IPS-11a (cell line): ENCODE data around the gene ZSCAN25.
"Not testable (repeated sequence)": the region's sequence is repeated elsewhere in the genome, so short reads cannot be mapped to it uniquely, and the experiment has no call there.

ENCODE experiments used
- H3K4me3 ChIP-seq: one replicate; pipeline ENCODE4 v1.5.1; 2013; ENCODE audit warnings: low read depth, low read length, control low read depth

ZSCAN25 gene

GRCh38 chr7:99617192-99617781 lies 541 bp downstream of the ZSCAN25 start:
- H3K4me3 ChIP-seq = peak overlapping the region; percentile 84

- no peak overlapping the region for H3K4me3 ChIP-seq
These were observed 2.0 kb downstream of the ZSCAN25 start for GRCh38 chr7:99618726-99619125.

DNA sequence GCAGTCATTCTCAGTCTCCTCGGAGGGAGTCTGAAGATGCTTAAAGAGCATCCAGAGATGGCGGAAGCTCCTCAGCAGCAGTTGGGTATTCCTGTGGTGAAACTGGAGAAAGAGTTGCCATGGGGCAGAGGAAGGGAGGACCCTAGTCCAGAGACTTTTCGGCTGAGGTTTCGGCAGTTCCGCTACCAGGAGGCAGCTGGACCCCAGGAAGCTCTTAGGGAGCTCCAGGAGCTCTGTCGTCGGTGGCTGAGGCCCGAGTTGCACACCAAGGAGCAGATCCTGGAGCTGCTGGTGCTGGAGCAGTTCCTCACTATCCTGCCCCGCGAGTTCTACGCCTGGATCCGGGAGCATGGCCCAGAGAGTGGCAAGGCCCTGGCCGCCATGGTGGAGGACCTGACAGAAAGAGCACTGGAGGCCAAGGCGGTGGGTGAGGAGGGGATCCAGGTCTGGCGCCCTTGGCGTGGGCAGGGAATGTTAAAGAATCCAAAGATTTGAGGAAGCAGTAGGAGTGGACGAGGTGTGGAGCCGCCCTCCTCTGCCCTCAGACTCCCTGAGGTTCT lies 2.9 kb downstream of the ZSCAN25 start:
- H3K4me3 ChIP-seq = no peak overlapping the region

DNA sequence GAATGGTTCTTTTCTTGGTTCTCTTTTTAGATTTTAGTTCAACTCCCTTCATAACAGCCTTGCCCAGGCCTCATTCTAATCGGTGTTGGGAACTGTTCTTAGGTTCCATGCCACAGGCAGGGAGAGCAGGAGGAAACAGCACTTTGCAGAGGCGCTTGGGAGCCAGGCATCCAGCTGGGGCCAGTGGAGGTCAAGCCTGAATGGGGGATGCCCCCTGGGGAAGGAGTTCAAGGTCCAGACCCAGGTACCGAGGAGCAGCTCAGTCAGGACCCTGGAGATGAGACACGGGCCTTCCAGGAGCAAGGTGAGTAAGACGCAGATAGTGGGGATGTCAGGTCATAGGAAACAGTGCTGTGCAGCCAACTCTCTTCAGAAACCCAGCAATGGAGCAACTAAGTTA lies 4.5 kb downstream of the ZSCAN25 start:
- no peak overlapping the region for H3K4me3 ChIP-seq

DNA sequence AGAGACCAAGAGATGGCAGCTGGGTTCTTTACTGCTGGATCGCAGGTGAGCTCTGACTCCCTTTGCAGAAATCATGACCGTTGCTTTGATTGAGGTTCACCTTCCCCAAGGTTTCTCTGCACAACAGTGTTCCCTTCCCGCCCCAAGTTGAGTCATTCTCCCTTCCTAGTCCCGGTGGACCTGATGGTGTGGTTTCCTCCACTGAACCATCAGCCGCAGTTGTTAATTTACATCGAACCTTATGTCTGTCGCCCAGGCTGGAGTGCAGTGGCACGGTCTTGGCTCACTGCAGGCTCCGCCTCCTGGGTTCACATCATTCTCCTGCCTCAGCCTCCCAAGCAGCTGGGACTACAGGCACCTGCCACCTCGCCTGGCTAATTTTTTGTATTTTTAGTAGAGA lies 5.8 kb downstream of the ZSCAN25 start:
- H3K4me3 ChIP-seq = no peak overlapping the region

GRCh38 chr7:99623091-99623693 lies 6.4 kb downstream of the ZSCAN25 start:
- H3K4me3 ChIP-seq = no peak overlapping the region

DNA sequence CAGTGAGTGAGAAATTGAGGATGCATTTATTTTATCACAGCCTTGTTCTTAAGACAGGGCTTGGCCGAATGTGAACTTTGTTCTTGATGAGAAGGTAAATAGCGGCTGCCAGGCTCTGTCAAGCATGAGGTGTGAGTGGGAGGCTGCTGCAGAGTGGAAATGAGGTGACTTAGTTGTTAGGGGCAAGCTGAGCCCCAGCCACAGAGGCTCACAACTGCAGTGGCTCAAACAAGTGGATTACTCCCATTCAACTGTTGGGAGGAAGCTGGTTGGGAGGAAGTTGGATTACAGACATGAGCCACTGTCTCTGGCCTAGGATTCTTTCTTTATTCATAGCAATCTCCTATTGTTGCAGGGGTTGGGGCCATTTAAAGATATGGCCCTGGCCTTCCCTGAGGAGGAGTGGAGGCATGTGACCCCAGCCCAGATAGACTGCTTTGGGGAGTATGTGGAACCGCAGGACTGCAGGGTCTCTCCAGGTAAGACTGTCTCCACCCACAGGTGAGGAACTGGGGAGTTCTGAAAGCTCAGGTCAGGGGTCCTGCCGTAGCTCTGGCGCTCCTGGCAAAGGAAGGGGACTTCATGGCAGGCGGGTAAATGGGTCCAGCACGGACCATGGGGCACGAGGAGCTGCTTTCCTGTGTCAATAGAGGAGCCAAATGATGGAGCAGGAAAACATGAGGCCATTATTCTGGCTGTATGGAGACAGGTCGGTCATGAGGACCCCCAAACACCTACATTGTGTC lies 7.1 kb downstream of the ZSCAN25 start:
- no peak overlapping the region for H3K4me3 ChIP-seq

- H3K4me3 ChIP-seq = no peak overlapping the region
These were observed 7.7 kb downstream of the ZSCAN25 start for GRCh38 chr7:99624484-99624883.

DNA sequence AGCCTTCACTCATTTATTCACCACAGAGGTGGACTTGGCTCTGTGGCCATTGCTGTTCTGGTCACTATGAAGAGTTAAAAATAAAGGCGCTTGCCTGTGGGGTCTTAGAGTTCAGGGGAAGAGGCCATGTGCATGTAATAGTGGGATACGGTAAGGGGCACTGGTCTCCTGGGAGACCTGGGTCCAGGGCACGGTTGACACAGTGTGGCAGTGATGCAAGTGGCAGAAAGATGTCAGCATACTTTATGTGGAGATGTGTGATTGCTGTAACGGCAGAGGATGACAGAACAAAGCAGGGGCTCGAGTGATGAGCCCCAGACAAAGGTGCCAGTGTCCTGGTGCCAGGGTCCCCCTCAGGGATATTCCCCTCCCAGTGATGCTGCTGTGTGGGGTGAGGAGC lies 8.6 kb downstream of the ZSCAN25 start:
- no peak overlapping the region for H3K4me3 ChIP-seq

- no peak overlapping the region for H3K4me3 ChIP-seq
These were observed 9.2 kb downstream of the ZSCAN25 start for GRCh38 chr7:99625961-99626360.

- H3K4me3 ChIP-seq = no peak overlapping the region
These were observed 9.9 kb downstream of the ZSCAN25 start for GRCh38 chr7:99626661-99627060.

GRCh38 chr7:99627513-99627912 lies 10.8 kb downstream of the ZSCAN25 start:
- no peak overlapping the region for H3K4me3 ChIP-seq

GRCh38 chr7:99628471-99629465 lies 12.0 kb downstream of the ZSCAN25 start:
- no peak overlapping the region for H3K4me3 ChIP-seq

DNA sequence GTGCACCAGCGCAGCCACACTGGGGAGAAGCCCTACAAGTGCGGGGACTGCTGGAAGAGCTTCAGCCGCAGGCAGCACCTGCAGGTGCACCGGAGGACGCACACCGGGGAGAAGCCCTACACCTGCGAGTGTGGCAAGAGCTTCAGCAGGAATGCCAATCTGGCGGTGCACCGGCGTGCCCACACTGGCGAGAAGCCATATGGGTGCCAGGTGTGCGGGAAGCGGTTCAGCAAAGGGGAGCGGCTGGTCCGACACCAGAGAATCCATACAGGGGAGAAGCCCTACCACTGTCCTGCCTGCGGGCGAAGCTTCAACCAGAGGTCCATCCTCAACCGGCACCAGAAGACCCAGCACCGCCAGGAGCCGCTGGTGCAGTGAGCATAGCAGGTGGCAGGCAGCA lies 12.9 kb downstream of the ZSCAN25 start:
- no peak overlapping the region for H3K4me3 ChIP-seq

DNA sequence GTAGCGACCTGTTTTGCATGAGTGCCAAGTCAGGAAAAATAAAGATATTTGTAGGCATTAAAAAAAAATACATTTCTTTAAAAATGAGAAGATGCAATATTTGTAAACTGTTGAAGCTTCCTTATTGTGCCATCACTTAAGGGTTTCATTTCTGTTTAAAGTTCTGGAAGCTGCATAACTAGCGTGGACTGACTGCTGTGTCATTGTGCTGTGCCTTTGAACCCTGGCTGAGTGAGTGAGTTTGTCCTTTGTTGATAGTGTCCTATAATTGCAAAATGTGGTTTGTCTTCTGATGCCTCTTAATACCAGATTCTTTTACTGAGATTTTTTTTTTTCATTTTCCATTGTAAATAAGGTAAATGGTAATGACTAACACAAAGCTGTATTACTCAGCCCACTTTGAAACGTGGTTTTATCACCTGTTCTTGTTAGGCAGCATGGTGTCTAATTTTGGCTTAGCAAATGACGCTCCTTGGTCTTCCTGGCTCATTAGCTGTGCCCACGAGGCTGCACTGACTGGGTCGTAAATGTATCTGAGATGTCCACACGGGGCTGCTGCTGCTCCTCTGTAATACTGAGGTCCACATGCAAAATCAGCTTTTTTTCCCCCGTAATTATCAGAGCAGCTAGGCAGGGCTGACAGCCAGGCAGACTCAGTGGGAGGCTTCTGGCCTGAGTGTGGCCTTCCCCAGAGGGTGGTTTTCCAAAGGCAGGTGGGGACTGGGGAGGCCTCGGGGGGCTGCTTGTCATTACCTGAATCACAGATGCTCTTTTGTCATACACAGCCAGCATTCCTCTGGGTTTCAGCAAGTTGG lies 14.8 kb downstream of the ZSCAN25 start:
- H3K4me3 ChIP-seq = no peak overlapping the region

DNA sequence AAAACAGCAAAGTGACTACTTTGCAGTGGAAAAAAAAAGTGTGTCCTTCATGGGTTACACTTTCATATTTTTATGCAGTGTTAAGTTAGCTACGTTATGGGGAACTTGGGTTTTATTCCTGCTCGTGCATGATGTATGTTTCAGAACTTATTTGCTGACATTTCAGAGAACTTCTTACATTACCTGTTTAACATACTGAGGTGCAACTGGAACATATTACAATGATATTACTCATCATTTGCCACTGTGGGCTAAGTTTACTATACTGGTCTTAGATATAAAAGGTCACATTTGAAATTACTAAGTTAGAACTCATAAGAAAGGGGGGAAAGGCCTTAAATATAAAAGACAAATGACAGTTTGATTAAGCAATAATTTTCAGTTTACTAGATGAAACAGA lies 20.7 kb downstream of the ZSCAN25 start:
- H3K4me3 ChIP-seq = not testable (repeated sequence)

- no peak overlapping the region for H3K4me3 ChIP-seq
These were observed 22.0 kb downstream of the ZSCAN25 start for GRCh38 chr7:99638731-99639130.

DNA sequence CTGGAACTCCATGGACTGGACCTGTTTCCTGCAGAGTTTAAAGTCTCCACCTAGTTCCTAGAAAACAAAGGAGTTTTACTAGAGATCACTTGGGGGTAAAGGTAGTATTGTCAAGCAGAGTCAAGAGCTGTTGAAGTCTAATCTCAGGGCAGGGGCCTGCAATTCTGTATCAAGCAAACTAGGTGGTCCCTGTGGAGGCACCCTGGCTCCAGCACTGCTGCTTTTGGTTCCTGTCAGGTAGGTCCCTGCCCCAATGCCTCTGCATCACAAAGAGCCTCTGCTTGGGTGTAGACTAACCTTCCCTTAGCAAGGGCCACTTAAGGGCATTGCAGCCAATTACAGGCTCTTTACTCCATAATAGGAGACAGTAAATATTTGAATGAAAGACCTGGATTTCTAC lies 22.5 kb downstream of the ZSCAN25 start:
- no peak overlapping the region for H3K4me3 ChIP-seq

DNA sequence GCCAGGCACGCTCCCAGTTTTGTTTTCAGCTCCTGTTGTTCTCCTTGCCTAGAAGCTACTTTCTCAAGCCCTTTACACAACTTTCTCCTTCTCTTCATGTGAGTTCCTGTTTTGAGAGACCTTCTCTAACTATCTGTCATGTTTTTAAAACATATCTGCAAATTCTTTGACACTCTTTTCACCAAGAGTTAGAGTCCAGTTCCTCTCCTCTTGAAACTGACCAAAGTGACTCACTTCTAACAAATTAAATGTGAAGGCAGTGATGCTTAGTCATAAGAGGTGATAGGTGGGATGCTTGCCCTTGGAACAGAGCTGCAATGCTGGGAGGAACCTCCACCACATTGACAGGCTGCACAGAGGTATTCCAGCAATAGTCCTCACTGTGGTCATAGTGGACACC lies 25.3 kb downstream of the ZSCAN25 start:
- H3K4me3 ChIP-seq = no peak overlapping the region

DNA sequence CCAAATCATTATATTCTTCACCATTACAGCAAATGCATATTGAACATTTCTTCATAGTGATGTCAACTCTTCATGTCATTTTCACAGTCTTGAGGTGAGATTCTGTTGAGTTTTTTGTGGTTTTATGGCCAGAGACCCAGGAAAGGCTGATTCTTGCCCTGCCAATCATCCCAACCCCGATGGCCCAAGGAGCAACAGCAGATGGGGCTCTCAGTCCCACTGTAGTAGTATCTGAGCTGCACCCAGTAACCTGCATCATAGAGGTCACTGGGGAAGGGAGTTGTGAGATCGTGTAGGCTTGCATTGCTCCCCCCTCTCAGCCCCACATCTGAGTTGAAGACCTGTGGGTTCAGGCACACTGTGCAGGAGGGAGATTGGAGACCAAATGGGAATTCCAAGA lies 26.7 kb downstream of the ZSCAN25 start:
- no peak overlapping the region for H3K4me3 ChIP-seq
